Naive thymus-derived CD4-positive, alpha-beta T cell (primary cell): ENCODE measurements around the gene IQCN. TPM values are rescaled to one million over a fixed set of nuclear protein-coding genes. Genes with fewer than 3 reads are reported as not detected.

ENCODE experiments used
- ATAC-seq: fragments of 150-1000 bp; cut with Tn5 transposase; 2 replicates; pipeline ENCODE4 v1.10.0; 2021; ENCODE audit warnings: mild to moderate bottlenecking, moderate library complexity
- CTCF ChIA-PET: fragments of 350-600 bp; sonication (Branson Sonifier 250); formaldehyde crosslinking; loops from one replicate; lab custom pipeline; 2021; ENCODE audit warnings: antibody characterized with exemption; lab: Charles Lee
- POLR2A ChIA-PET: fragments of 350-600 bp; sonication (Branson Sonifier 250); formaldehyde crosslinking; loops from one replicate; lab custom pipeline; 2021; ENCODE audit warnings: antibody characterized with exemption, inconsistent platforms; lab: Charles Lee
- DNase-seq, 9 donors: peaks; one replicate each; pipeline versions ENCODE4 v3.0.0 to v3.0.0-alpha.2; 2020 to 2022; ENCODE audit warnings: mixed read lengths in 1 of 9
- H3K27ac ChIP-seq: one replicate; pipeline ENCODE4 v1.7.0; 2013; ENCODE audit warnings: mild to moderate bottlenecking, low read depth, low read length, moderate library complexity
- H3K27me3 ChIP-seq, 2 donors: one replicate each; pipeline ENCODE4 v1.7.0; 2013; ENCODE audit warnings: low read length in 2 of 2, mild to moderate bottlenecking in 2 of 2, moderate library complexity in 2 of 2; ENCODE audit not compliant: control insufficient read depth in 2 of 2, insufficient read depth in 2 of 2
- H3K36me3 ChIP-seq, 3 experiments: 1 replicate in 2 of 3; 2 replicates in 1 of 3; pipeline ENCODE4 v1.7.0; 2013; ENCODE audit warnings: low read length in 3 of 3, mild to moderate bottlenecking in 3 of 3, moderate library complexity in 1 of 3; ENCODE audit not compliant: insufficient read depth in 3 of 3, control insufficient read depth in 2 of 3
- H3K4me1 ChIP-seq, 2 donors: one replicate each; pipeline ENCODE4 v1.7.0; 2013; ENCODE audit warnings: low read length in 2 of 2, mild to moderate bottlenecking in 2 of 2, moderate library complexity in 1 of 2; ENCODE audit not compliant: control insufficient read depth in 2 of 2, insufficient read depth in 2 of 2
- H3K4me3 ChIP-seq: 2 replicates; pipeline ENCODE4 v1.7.0; 2013; ENCODE audit warnings: mild to moderate bottlenecking, low read length
- H3K9me3 ChIP-seq, 3 experiments: 1 replicate in 2 of 3; 2 replicates in 1 of 3; pipeline ENCODE4 v1.7.0; 2013; ENCODE audit warnings: low read length in 3 of 3; ENCODE audit not compliant: control insufficient read depth in 2 of 3
- H3K27ac Mint-ChIP-seq, 9 donors: one replicate each; pipeline ENCODE4 v1.8.0; 2020 to 2022; ENCODE audit warnings: mixed read lengths in 9 of 9, mild to moderate bottlenecking in 8 of 9, moderate library complexity in 5 of 9, inconsistent platforms in 2 of 9
- H3K27me3 Mint-ChIP-seq, 5 donors: one replicate each; pipeline ENCODE4 v1.8.0; 2021 to 2022; ENCODE audit warnings: mixed read lengths in 5 of 5, mild to moderate bottlenecking in 1 of 5
- H3K36me3 Mint-ChIP-seq, 5 donors: one replicate each; pipeline ENCODE4 v1.8.0; 2020 to 2022; ENCODE audit warnings: mixed read lengths in 5 of 5, mild to moderate bottlenecking in 3 of 5, inconsistent platforms in 1 of 5
- H3K4me1 Mint-ChIP-seq, 7 donors: one replicate each; pipeline ENCODE4 v1.8.0; 2020 to 2022; ENCODE audit warnings: mixed read lengths in 7 of 7, mild to moderate bottlenecking in 3 of 7, inconsistent platforms in 1 of 7
- H3K4me3 Mint-ChIP-seq, 10 donors: one replicate each; pipeline ENCODE4 v1.8.0; 2020 to 2022; ENCODE audit warnings: mild to moderate bottlenecking in 10 of 10, mixed read lengths in 10 of 10, moderate library complexity in 6 of 10, inconsistent platforms in 2 of 10
- H3K9me3 Mint-ChIP-seq, 11 donors: one replicate each; pipeline ENCODE4 v1.8.0; 2020 to 2022; ENCODE audit warnings: mixed read lengths in 11 of 11, mild to moderate bottlenecking in 4 of 11, inconsistent platforms in 1 of 11, moderate library complexity in 1 of 11
- intact Hi-C, 2 donors: fragments of 100-400 bp; cut with micrococcal nuclease; formaldehyde crosslinking; loops; one replicate each; pipeline ENCODE4 v1.15.1; 2023
- polyA plus RNA-seq, 2 donors: library from polyadenylated mRNA; unstranded; fragments of 300-500 nt; fragmentation: Illumina TruSeq; gene quantifications; one replicate each; pipeline ENCODE4 v1.2.3, GENCODE V29; 2021
- total RNA-seq, 6 experiments: library from RNA in 5 of 6; stranded (reverse) in 5 of 6; gene quantifications; 1 replicate in 5 of 6; 2 replicates in 1 of 6; pipeline ENCODE4 v1.2.3 and lab custom pipeline; 2021 to 2026

Gene IQCN
- total and polyA plus RNA-seq, 7 experiments from 2014 or later: 0.19 to 28.3 (median 6.5) TPM

- peaks cover 11 to 25% (median 20%) of the 10 kb centered on the region in 7 donors for H3K4me1 Mint-ChIP-seq
- peaks cover 12 to 28% of the 10 kb centered on the region in 2 donors for H3K27me3 ChIP-seq
- H3K27ac Mint-ChIP-seq: peak overlapping the region in 2 of 9 donors; percentile 41 to 68
- H3K36me3 Mint-ChIP-seq: peaks cover 0 to under 1% (median 0%) of the 10 kb centered on the region in 5 donors
- peak; percentile 65 to 87 (median 80) for DNase-seq
- peaks cover 0 to 2% (median 0%) of the 10 kb centered on the region in 11 donors for H3K9me3 Mint-ChIP-seq
- ChIA-PET CTCF (interaction anchor here (0.6 to 1.4 kb wide), 3 partner anchors 8 to 963 kb away, joined by 3 to 7 read pairs (median 3); no protein-coding TSS in a partner anchor), POLR2A (interaction anchor here (1.0 to 1.3 kb wide), 2 partner anchors 33 to 55 kb away, joined by 3 to 4 read pairs; no protein-coding TSS in a partner anchor)
- H3K4me3 ChIP-seq: peak overlapping the region; percentile 46
- H3K4me3 Mint-ChIP-seq: peak overlapping the region; percentile 80 to 90 (median 87)
- no peak overlapping the region for H3K27ac ChIP-seq
- H3K4me1 ChIP-seq: peaks cover 6 to 16% of the 10 kb centered on the region in 2 donors
- peak; percentile 98 for ATAC-seq
- H3K27me3 Mint-ChIP-seq: peaks cover 43 to 66% (median 56%) of the 10 kb centered on the region in 5 donors
- H3K9me3 ChIP-seq: no peaks in the 10 kb centered on the region
- intact Hi-C loops: loop anchor here (1.0 kb wide), 2 partner anchors 20 to 31 kb away; partner anchors contain the start of genes RAB3A (in 2 of the 2) and MPV17L2 (in 1 of the 2)
- no peaks in the 10 kb centered on the region for H3K36me3 ChIP-seq
These were observed 49.5 kb downstream of the IQCN start for GRCh38 chr19:18224525-18225354.

- Mint-ChIP-seq H3K27me3 (peaks cover 40 to 63% (median 52%) of the 10 kb centered on the region in 5 donors), H3K4me3 (peak overlapping the region; percentile 80 to 90 (median 87)), H3K27ac (peak overlapping the region in 1 of 9 donors; percentile 68), H3K9me3 (peaks cover 0 to 2% (median 0%) of the 10 kb centered on the region in 11 donors), H3K4me1 (peaks cover 11 to 25% (median 20%) of the 10 kb centered on the region in 7 donors), H3K36me3 (no peaks in the 10 kb centered on the region)
- peak overlapping the region; percentile 46 for H3K4me3 ChIP-seq
- ATAC-seq: peak; percentile 21
- no peaks in the 10 kb centered on the region for H3K9me3 ChIP-seq
- CTCF ChIA-PET: interaction anchor here (0.6 to 1.4 kb wide), 3 partner anchors 9 to 962 kb away, joined by 3 to 7 read pairs (median 3); no protein-coding TSS in a partner anchor
- H3K36me3 ChIP-seq: no peaks in the 10 kb centered on the region
- H3K27me3 ChIP-seq: peaks cover 12 to 28% of the 10 kb centered on the region in 2 donors
- POLR2A ChIA-PET: interaction anchor here (1.0 to 1.3 kb wide), 2 partner anchors 32 to 56 kb away, joined by 3 to 4 read pairs; no protein-coding TSS in a partner anchor
- H3K4me1 ChIP-seq: peaks cover 6 to 16% of the 10 kb centered on the region in 2 donors
- peak in 2 of 9 donors; percentile 21 to 47 for DNase-seq
- no peak overlapping the region for H3K27ac ChIP-seq
- intact Hi-C loops: loop anchor here (1.0 kb wide), 2 partner anchors 20 to 31 kb away; partner anchors contain the start of genes RAB3A (in 2 of the 2) and MPV17L2 (in 1 of the 2)
These were observed 50.3 kb downstream of the IQCN start for GRCh38 chr19:18223860-18224524.

GRCh38 chr19:18221815-18222725 lies 52.2 kb downstream of the IQCN start:
- no peaks in the 10 kb centered on the region for H3K36me3 Mint-ChIP-seq

GRCh38 chr19:18220632-18221275 lies 53.5 kb downstream of the IQCN start:
- peaks cover 20 to 44% (median 34%) of the 10 kb centered on the region in 5 donors for H3K27me3 Mint-ChIP-seq
- H3K4me1 Mint-ChIP-seq: peaks cover 11 to 22% (median 16%) of the 10 kb centered on the region in 7 donors
- ATAC-seq: no peak
- ChIA-PET CTCF (interaction anchor here (0.9 kb wide), 1 partner anchor 29 kb away, joined by 3 read pairs; no protein-coding TSS in a partner anchor), POLR2A (no interaction called here)
- Histone ChIP-seq H3K36me3 (no peaks in the 10 kb centered on the region), H3K27me3 (peaks cover 8 to 14% of the 10 kb centered on the region in 2 donors), H3K27ac (no peak overlapping the region), H3K9me3 (no peaks in the 10 kb centered on the region), H3K4me1 (peaks cover 6 to 12% of the 10 kb centered on the region in 2 donors), H3K4me3 (no peak overlapping the region)
- no peaks in the 10 kb centered on the region for H3K36me3 Mint-ChIP-seq
- intact Hi-C loops: no loop called here
- DNase-seq: no peak
- H3K4me3 Mint-ChIP-seq: peak overlapping the region in 1 of 10 donors; percentile 21
- H3K9me3 Mint-ChIP-seq: peaks cover 0 to 2% (median 0%) of the 10 kb centered on the region in 11 donors
- no peak overlapping the region for H3K27ac Mint-ChIP-seq

More at GRCh38 chr19:18221815-18222725, 52.2 kb downstream of the IQCN start:
- CTCF ChIA-PET: interaction anchor here (1.0 kb wide), 1 partner anchor 30 kb away, joined by 3 read pairs; no protein-coding TSS in a partner anchor
- Histone ChIP-seq H3K4me3 (no peak overlapping the region), H3K9me3 (no peaks in the 10 kb centered on the region), H3K4me1 (peaks cover 6 to 16% of the 10 kb centered on the region in 2 donors), H3K27ac (no peak overlapping the region), H3K36me3 (no peaks in the 10 kb centered on the region), H3K27me3 (peaks cover 9 to 16% of the 10 kb centered on the region in 2 donors)
- intact Hi-C loops: no loop called here
- DNase-seq (no peak), ATAC-seq (no peak)
- Mint-ChIP-seq H3K4me3 (no peak overlapping the region), H3K4me1 (peaks cover 11 to 25% (median 19%) of the 10 kb centered on the region in 7 donors), H3K27me3 (peaks cover 28 to 52% (median 42%) of the 10 kb centered on the region in 5 donors), H3K9me3 (peaks cover 0 to 2% (median 0%) of the 10 kb centered on the region in 11 donors), H3K27ac (peak overlapping the region in 1 of 9 donors; percentile 36)
- POLR2A ChIA-PET: interaction anchor here (1.0 kb wide), 1 partner anchor 19 kb away, joined by 4 read pairs; no protein-coding TSS in a partner anchor

- H3K4me3 Mint-ChIP-seq: no peak overlapping the region
- ChIA-PET CTCF (interaction anchor here (0.9 kb wide), 2 partner anchors 28 to 29 kb away, joined by 3 read pairs; no protein-coding TSS in a partner anchor), POLR2A (interaction anchor here (0.6 kb wide), 2 partner anchors 10 to 181 kb away, joined by 3 read pairs; no protein-coding TSS in a partner anchor)
- H3K4me1 ChIP-seq: peaks cover 5 to 6% of the 10 kb centered on the region in 2 donors
- H3K36me3 Mint-ChIP-seq: no peaks in the 10 kb centered on the region
- H3K36me3 ChIP-seq: no peaks in the 10 kb centered on the region
- H3K4me1 Mint-ChIP-seq: peaks cover 9 to 17% (median 11%) of the 10 kb centered on the region in 7 donors
- peaks cover 17 to 39% (median 27%) of the 10 kb centered on the region in 5 donors for H3K27me3 Mint-ChIP-seq
- H3K27ac ChIP-seq: no peak overlapping the region
- intact Hi-C loops: no loop called here
- ATAC-seq (no peak), DNase-seq (no peak)
- H3K27ac Mint-ChIP-seq: peak overlapping the region in 1 of 9 donors; percentile 0
- no peak overlapping the region for H3K4me3 ChIP-seq
- H3K9me3 ChIP-seq: no peaks in the 10 kb centered on the region
- peaks cover 3 to 7% of the 10 kb centered on the region in 2 donors for H3K27me3 ChIP-seq
- peaks cover 0 to 2% (median 0%) of the 10 kb centered on the region in 11 donors for H3K9me3 Mint-ChIP-seq
These were observed 54.2 kb downstream of the IQCN start for GRCh38 chr19:18219911-18220631.
